GM21447 (cell line): ENCODE data around the gene NAV3.

ENCODE experiments used
- ATAC-seq: cut with Tn5 transposase; IDR thresholded peaks from one replicate; pipeline ENCODE4 v1.9.1; 2021; ENCODE audit not compliant: unreplicated experiment

NAV3 gene

GRCh38 chr12:78037707-78038106, 207.0 kb downstream of the NAV3 start:
- ATAC-seq, result no peak

GRCh38 chr12:78038541-78038940, 207.8 kb downstream of the NAV3 start:
- no peak for ATAC-seq

- ATAC-seq, result no peak
Measured at GRCh38 chr12:78038986-78039385, 208.3 kb downstream of the NAV3 start.

- no peak for ATAC-seq
Measured at GRCh38 chr12:78040111-78040510, 209.4 kb downstream of the NAV3 start.

- no peak for ATAC-seq
Measured at GRCh38 chr12:78050790-78051189, 220.1 kb downstream of the NAV3 start.

- ATAC-seq, result no peak
Measured at GRCh38 chr12:78055545-78055944, 224.9 kb downstream of the NAV3 start.

GRCh38 chr12:78057075-78057474, 226.4 kb downstream of the NAV3 start:
- no peak for ATAC-seq

GRCh38 chr12:78060186-78060585, 229.5 kb downstream of the NAV3 start:
- ATAC-seq, result no peak

- ATAC-seq, result no peak
Measured at GRCh38 chr12:78062786-78063185, 232.1 kb downstream of the NAV3 start.

- ATAC-seq, result no peak
Measured at GRCh38 chr12:78081590-78082314, 251.1 kb downstream of the NAV3 start.

GRCh38 chr12:78085542-78086182, 255.0 kb downstream of the NAV3 start:
- no peak for ATAC-seq

GRCh38 chr12:78086553-78087362, 256.1 kb downstream of the NAV3 start:
- ATAC-seq, result no peak

- ATAC-seq, result no peak
Measured at GRCh38 chr12:78087363-78087675, 256.6 kb downstream of the NAV3 start.

- ATAC-seq, result no peak
Measured at GRCh38 chr12:78088391-78088832, 257.7 kb downstream of the NAV3 start.

- ATAC-seq, result no peak
Measured at GRCh38 chr12:78090266-78090665, 259.6 kb downstream of the NAV3 start.

GRCh38 chr12:78095623-78096022, 264.9 kb downstream of the NAV3 start:
- ATAC-seq, result no peak

- ATAC-seq, result no peak
Measured at GRCh38 chr12:78096909-78097597, 266.4 kb downstream of the NAV3 start.

- no peak for ATAC-seq
Measured at GRCh38 chr12:78099806-78100205, 269.1 kb downstream of the NAV3 start.

- no peak for ATAC-seq
Measured at GRCh38 chr12:78101113-78101876, 270.6 kb downstream of the NAV3 start.

- ATAC-seq, result no peak
Measured at GRCh38 chr12:78101946-78102635, 271.4 kb downstream of the NAV3 start.
